GM12864 (cell line): ENCODE data around the gene MAPKAPK2.
A peak's percentile ranks its signal among the peaks of the same experiment; 100 is the strongest.

ENCODE experiments used
- DNase-seq: peaks from one replicate; pipeline ENCODE4 v3.0.0-alpha.2; 2011; ENCODE audit warnings: low read depth
- H3K4me3 ChIP-seq: 2 replicates; pipeline ENCODE4 v1.5.1; 2011; ENCODE audit warnings: mild to moderate bottlenecking, low read depth, low read length, control low read depth
- CTCF ChIP-seq: IDR thresholded peaks from 2 replicates; pipeline ENCODE4 v1.5.1; 2011; ENCODE audit warnings: low read depth, mild to moderate bottlenecking, moderate library complexity, low read length, control low read depth, inconsistent platforms; ENCODE audit errors: missing control alignments

Gene MAPKAPK2

DNA sequence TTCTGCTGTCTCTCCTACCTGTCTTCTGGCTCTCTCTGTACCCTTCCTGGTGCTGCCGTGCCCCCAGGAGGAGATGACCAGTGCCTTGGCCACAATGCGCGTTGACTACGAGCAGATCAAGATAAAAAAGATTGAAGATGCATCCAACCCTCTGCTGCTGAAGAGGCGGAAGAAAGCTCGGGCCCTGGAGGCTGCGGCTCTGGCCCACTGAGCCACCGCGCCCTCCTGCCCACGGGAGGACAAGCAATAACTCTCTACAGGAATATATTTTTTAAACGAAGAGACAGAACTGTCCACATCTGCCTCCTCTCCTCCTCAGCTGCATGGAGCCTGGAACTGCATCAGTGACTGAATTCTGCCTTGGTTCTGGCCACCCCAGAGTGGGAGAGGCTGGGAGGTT, 47.8 kb downstream of the MAPKAPK2 start:
- TF ChIP-seq CTCF, result no peak
- DNase-seq, result no peak
- H3K4me3 ChIP-seq, result no peak overlapping the region

DNA sequence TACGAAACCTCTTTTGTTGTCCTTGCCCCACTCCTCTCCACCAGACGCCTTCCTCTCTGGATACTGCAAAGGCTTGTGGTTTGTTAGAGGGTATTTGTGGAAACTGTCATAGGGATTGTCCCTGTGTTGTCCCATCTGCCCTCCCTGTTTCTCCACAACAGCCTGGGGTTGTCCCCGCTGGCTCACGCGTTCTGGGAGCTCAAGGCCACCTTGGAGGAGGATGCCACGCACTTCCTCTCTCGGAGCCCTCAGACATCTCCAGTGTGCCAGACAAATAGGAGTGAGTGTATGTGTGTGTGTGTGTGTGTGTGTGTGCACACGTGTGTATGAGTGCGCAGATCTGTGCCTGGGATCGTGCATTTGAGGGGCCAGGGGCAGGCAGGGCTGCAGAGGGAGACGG, 48.3 kb downstream of the MAPKAPK2 start:
- no peak for TF ChIP-seq CTCF
- DNase-seq, result no peak
- H3K4me3 ChIP-seq, result no peak overlapping the region

- DNase-seq, result no peak
Measured at GRCh38 chr1:206734499-206735142, 49.9 kb downstream of the MAPKAPK2 start.

GRCh38 chr1:206735553-206736031, 50.9 kb downstream of the MAPKAPK2 start:
- H3K4me3 ChIP-seq, result no peak overlapping the region
- no peak for TF ChIP-seq CTCF
- no peak for DNase-seq

More at GRCh38 chr1:206734499-206735142, 49.9 kb downstream of the MAPKAPK2 start:
- TF ChIP-seq CTCF, result peak; percentile 99
- no peak overlapping the region for H3K4me3 ChIP-seq

DNA sequence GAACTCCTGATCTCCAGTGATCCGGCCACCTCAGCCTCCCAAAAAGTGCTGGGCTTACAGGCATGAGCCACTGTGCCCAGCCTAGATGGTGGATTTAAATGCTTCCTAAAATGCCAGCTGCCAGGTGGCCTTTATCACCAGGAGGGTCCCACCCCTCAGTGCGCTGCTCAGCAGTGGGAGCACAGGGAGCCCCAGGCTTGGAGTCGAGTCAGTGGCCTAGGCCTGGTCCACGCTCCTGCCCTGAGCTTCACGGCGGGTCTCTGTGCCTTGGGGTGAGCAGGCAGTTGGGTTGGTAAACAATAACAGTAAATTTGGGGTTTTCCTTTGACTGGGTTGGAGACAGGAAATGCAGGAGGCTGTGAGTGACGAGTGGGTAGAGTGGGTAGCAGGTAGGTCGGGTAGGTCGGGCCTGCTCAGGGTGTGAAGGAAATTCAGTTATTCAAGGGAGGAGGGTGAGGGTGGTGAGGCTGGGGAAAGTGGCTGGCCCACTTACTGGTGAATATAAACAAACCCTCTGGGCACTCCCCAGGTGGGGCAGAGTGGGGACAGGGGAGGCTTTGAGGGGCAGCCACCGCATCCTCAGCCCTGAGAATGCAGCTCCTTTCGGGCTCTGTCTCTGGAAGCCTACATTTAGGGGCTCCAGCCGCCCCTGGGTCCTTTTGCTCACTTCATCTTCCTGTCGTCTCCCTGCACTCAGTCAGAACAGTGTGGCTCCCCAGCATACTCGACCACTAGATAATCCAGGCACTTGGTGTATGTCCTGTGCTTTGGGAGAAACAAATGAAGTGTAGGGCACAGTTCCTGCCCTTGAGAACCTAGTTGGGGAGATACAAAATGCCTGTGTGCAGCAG, 52.4 kb downstream of the MAPKAPK2 start:
- no peak for TF ChIP-seq CTCF
- no peak for DNase-seq
- no peak overlapping the region for H3K4me3 ChIP-seq

GRCh38 chr1:206737729-206738201, 53.1 kb downstream of the MAPKAPK2 start:
- no peak for DNase-seq
- no peak overlapping the region for H3K4me3 ChIP-seq
- TF ChIP-seq CTCF, result no peak
